GM19397 (cell line): ENCODE data around the gene FUNDC2.

ENCODE experiments used
- ATAC-seq: cut with Tn5 transposase; IDR thresholded peaks from one replicate; pipeline ENCODE4 v1.9.1; 2021; ENCODE audit warnings: mild to moderate bottlenecking, moderate library complexity; ENCODE audit not compliant: unreplicated experiment

The FUNDC2 gene

DNA sequence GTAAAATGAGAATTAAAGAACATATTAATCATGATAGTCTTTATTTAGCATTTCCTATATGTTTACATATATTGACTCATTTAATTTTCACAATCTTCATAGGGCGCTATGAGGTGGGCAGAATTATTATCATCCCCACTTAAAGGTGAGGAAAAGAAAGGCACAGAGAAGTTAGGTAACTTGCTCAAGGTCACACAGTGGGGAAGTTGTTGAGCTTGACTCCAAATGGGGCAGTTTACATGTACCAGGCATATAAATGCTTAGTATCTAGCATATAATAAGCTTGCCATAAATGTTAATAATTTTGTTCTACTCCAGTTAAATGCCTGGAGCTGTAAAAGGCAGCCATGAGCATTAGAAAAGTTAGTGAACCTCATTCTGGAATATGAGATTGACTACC lies 42.8 kb downstream of the FUNDC2 start:
- ATAC-seq = no peak

- no peak for ATAC-seq
These were observed 43.4 kb downstream of the FUNDC2 start for GRCh38 chrX:155070038-155070437.

DNA sequence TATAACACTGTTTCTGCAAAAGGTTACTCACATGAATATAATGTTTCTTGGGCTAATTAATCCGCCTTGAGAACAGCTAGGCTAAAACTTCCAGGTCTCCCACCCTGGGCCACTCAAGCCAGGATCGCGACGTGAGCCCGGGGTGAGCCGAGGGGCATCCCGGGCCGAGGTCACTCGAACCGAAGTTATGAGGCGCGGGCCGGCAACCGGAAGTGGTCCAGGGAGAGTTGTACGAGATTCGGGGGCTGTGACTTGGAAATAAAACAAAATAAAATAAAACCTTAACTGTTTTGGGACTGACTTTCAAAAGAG lies 44.0 kb downstream of the FUNDC2 start:
- ATAC-seq = peak; percentile 21

DNA sequence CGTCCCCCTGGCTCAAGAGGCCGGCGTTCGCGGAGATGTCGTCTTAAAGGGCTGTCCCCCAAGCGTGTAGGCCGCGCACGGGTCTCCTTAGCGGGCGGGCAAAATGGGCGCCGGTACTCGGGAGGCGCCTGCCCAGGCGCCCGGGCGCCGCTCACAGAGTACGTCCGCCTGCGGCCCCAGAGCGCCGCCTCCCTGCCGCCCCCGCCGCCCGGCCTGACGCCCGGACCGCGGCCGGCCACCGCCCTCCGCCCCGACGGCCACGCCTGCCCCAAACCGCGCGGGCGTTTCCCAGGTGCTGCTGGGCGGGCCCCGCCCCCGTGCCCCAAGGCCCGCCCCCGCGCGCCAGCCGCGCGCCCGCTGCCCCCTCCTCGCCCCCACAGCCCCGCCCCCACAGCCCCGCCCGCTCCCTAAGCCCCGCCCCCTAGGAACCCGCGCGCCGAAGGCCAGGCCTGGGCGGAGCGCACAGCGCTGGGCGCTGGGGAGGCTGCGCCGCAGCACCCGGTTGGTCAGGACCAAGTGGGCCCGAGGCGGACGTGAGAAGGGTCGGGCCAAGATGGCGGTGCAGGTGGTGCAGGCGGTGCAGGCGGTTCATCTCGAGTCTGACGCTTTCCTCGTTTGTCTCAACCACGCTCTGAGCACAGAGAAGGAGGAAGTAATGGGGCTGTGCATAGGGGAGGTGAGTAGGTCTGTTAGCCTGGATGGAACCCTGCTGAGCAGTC lies 44.5 kb downstream of the FUNDC2 start, which contains the start of the genes BRCC3, CMC4 and MTCP1:
Gene BRCC3 (plus strand): TSS at position 534 of the 719 bp plus-strand sequence. CDS start 20 bp downstream, at position 554.
Gene CMC4 (minus strand): TSS at position 162 of the 719 bp plus-strand sequence. CDS start 7,113 bp downstream, outside the sequence.
Gene MTCP1 (minus strand): TSS at position 162 of the 719 bp plus-strand sequence. CDS start 5,126 bp downstream, outside the sequence.
- peak; percentile 94 for ATAC-seq

DNA sequence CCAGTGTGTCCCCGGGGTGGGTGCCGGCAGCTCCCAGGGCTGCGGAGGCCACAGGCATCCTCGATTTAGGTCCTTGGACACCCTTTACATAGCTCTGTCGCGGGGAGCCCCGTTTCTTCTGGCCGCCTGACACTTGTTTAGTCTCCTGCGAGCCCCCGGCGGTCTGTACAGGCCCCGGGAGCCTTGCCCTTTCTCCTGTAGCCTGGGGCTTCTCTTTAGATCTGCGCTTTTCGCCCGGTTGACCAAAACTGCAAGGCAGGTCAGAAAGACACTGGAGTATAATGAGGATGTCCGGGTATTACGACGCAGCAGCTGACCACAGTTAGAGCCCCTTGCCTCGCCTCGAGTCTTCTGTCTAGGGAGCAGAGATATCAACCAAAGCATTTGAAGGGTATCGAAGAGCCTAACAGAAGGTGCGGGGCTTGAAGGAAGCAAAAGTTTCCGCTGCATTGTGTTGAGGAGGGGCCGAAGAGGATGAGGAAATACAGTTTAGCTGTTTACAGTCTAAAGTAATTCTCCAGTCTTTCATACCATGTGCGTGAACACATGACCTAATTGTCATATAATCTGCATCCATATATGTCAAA lies 45.1 kb downstream of the FUNDC2 start:
- no peak for ATAC-seq

DNA sequence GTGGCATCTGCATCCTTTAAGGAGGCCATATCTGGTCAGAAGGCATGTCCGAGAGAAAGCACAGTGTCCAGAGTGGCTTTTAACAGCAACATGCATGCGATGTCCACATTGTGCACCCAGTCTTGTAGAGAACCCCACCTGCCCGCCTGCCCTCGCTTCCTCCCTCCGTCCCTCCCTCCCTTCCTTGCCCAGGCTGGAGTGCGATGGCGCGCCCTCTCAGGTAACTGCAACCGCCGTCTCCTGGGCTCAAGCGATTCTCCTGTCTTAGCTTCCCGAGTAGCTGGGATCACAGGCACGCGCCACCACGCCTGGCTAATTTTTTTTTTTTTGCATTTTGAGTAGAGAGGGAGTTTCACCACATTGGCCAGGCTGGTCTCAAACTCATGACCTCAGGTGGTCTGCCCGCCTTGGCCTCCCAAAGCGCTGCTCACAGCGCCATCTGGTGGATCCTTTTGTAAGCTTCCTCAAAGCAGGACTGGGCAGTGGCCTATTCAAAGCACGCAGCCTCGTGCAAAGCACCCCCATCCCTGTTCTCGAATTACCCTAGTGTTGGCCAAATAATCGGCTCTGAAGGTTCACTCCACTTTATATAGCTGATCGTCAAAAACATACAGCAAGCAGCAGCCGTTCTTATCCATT lies 59.7 kb downstream of the FUNDC2 start:
- ATAC-seq = no peak

GRCh38 chrX:155086961-155087735 lies 60.5 kb downstream of the FUNDC2 start:
- no peak for ATAC-seq

GRCh38 chrX:155094468-155095061 lies 67.9 kb downstream of the FUNDC2 start:
- ATAC-seq = no peak

DNA sequence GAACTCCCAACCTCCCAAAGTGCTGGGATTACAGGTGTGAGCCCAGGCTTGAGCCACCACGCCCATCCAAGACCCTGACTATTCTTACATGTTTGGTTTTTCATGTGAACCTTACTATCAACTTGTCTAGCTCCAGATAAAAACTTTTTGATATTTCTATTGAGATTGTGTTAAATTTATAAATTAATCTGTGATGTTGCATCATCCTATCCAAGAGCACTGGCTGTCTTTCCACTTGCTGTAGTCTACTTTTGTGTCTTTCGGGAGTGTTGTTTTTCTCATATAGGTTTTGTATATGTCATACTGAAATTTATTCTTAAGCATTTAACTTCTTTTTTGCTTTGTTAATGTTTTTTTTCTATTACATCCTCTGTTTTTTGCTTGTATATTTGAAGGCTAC lies 79.3 kb downstream of the FUNDC2 start:
- no peak for ATAC-seq

DNA sequence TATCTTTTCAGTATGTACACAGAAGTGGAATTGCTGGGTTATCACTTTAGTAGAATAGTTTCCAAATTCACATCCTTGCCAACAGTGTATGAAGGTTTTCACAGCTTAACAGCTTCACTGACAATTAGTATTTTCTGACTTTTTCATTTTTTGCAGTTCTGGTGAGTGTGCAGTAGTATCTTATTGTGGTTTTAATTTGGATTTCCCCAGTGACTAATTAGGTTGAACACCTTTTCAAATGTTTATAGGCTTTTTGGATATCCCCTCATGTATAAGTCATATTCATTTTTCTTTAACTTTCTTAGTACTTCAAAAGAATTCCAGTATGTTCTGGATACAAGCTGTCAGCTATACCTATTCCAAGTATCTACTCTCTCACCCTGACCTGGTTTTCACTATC lies 81.8 kb downstream of the FUNDC2 start:
- ATAC-seq = no peak
